ENCODE results near the gene CHGA.

The CHGA gene

GRCh38 chr14:92945544-92945943 is 22.6 kb downstream of the CHGA start:
- TF ChIP-seq CTCF (IDR thresholded peaks at IDR 0.05; ENCODE audit: borderline replicate concordance, extremely low read depth, low read length, poor library complexity, severe bottlenecking) (no peak), EZH2 (IDR thresholded peaks at IDR 0.05; ENCODE audit: borderline replicate concordance, low read depth, low read length, severe bottlenecking) (no peak)
- H3K36me3 ChIP-seq (ENCODE audit: insufficient read depth, low read length), result peaks cover 52% of the 10 kb centered on the region
- no peaks in the 10 kb centered on the region for H3K4me1 ChIP-seq (ENCODE audit: insufficient read depth, low read length)
- no peaks in the 10 kb centered on the region for H3K79me2 ChIP-seq (ENCODE audit: insufficient read depth, low read length)
- H3K4me3 ChIP-seq (ENCODE audit: low read depth in 1 of 2, low read length in 2 of 2), result no peak overlapping the region
- 0 out of 2 replicates have a peak, but pooled peaks cover 8% of the 10 kb centered on the region for H4K20me1 ChIP-seq (ENCODE audit: insufficient read depth, low read length)
- no peak overlapping the region for H3K27ac ChIP-seq (ENCODE audit: low read length)
- H3K4me2 ChIP-seq (ENCODE audit: insufficient read depth, low read length), result no peak overlapping the region
- no peaks in the 10 kb centered on the region for H3K9me3 ChIP-seq (ENCODE audit: insufficient read depth, low read length, severe bottlenecking)
- no peak for ATAC-seq (ENCODE audit: insufficient read depth, low read depth)
- H3K9ac ChIP-seq (ENCODE audit: low read depth, low read length), result no peak overlapping the region
- no peaks in the 10 kb centered on the region for H3K27me3 ChIP-seq (ENCODE audit: insufficient read depth, low read length, poor library complexity)
- H2AFZ ChIP-seq (ENCODE audit: low read depth, low read length), result no peak overlapping the region
- DNase-seq, result no peak

GRCh38 chr14:92945959-92946846 is 23.3 kb downstream of the CHGA start:
- Histone ChIP-seq H3K4me1 (ENCODE audit: insufficient read depth, low read length) (no peaks in the 10 kb centered on the region), H3K27me3 (ENCODE audit: insufficient read depth, low read length, poor library complexity) (no peaks in the 10 kb centered on the region), H3K4me3 (ENCODE audit: low read depth in 1 of 2, low read length in 2 of 2) (no peak overlapping the region), H3K79me2 (ENCODE audit: insufficient read depth, low read length) (no peaks in the 10 kb centered on the region), H3K36me3 (ENCODE audit: insufficient read depth, low read length) (peaks cover 55% of the 10 kb centered on the region), H2AFZ (ENCODE audit: low read depth, low read length) (no peak overlapping the region), H3K27ac (ENCODE audit: low read length) (no peak overlapping the region), H4K20me1 (ENCODE audit: insufficient read depth, low read length) (peaks cover 9% of the 10 kb centered on the region; the same call in 1 of the 2 replicates), H3K9me3 (ENCODE audit: insufficient read depth, low read length, severe bottlenecking) (no peaks in the 10 kb centered on the region), H3K9ac (ENCODE audit: low read depth, low read length) (no peak overlapping the region), H3K4me2 (ENCODE audit: insufficient read depth, low read length) (no peak overlapping the region)
- TF ChIP-seq EZH2 (IDR thresholded peaks at IDR 0.05; ENCODE audit: borderline replicate concordance, low read depth, low read length, severe bottlenecking) (no peak), CTCF (IDR thresholded peaks at IDR 0.05; ENCODE audit: borderline replicate concordance, extremely low read depth, low read length, poor library complexity, severe bottlenecking) (no peak)
- DNase-seq (no peak), ATAC-seq (ENCODE audit: insufficient read depth, low read depth) (no peak)

GRCh38 chr14:92946847-92947545 is 24.0 kb downstream of the CHGA start:
- H3K36me3 ChIP-seq (ENCODE audit: insufficient read depth, low read length), result peaks cover 56% of the 10 kb centered on the region
- DNase-seq, result no peak
- no peak overlapping the region for H3K9ac ChIP-seq (ENCODE audit: low read depth, low read length)
- no peak overlapping the region for H3K27ac ChIP-seq (ENCODE audit: low read length)
- no peaks in the 10 kb centered on the region for H3K9me3 ChIP-seq (ENCODE audit: insufficient read depth, low read length, severe bottlenecking)
- no peak overlapping the region for H3K4me3 ChIP-seq (ENCODE audit: low read depth in 1 of 2, low read length in 2 of 2)
- no peaks in the 10 kb centered on the region for H3K79me2 ChIP-seq (ENCODE audit: insufficient read depth, low read length)
- no peak for ATAC-seq (ENCODE audit: insufficient read depth, low read depth)
- no peak overlapping the region for H2AFZ ChIP-seq (ENCODE audit: low read depth, low read length)
- H3K27me3 ChIP-seq (ENCODE audit: insufficient read depth, low read length, poor library complexity), result no peaks in the 10 kb centered on the region
- TF ChIP-seq EZH2 (IDR thresholded peaks at IDR 0.05; ENCODE audit: borderline replicate concordance, low read depth, low read length, severe bottlenecking) (no peak), CTCF (IDR thresholded peaks at IDR 0.05; ENCODE audit: borderline replicate concordance, extremely low read depth, low read length, poor library complexity, severe bottlenecking) (no peak)
- no peak overlapping the region for H3K4me2 ChIP-seq (ENCODE audit: insufficient read depth, low read length)
- peaks cover 11% of the 10 kb centered on the region for H4K20me1 ChIP-seq (ENCODE audit: insufficient read depth, low read length)
- no peaks in the 10 kb centered on the region for H3K4me1 ChIP-seq (ENCODE audit: insufficient read depth, low read length)

Measured in DND-41 (cell line).